HG02970 (cell line): Measurements from ENCODE around the gene MRPL18.
"Not testable (repeated sequence)": the region's sequence is repeated elsewhere in the genome, so short reads cannot be mapped to it uniquely, and the experiment has no call there.

Experiments used
- ATAC-seq: cut with Tn5 transposase; IDR thresholded peaks from one replicate; pipeline ENCODE4 v1.9.1; 2021; ENCODE audit warnings: mild to moderate bottlenecking, moderate library complexity, moderate number of reproducible peaks; ENCODE audit not compliant: unreplicated experiment, low FRiP score

Gene MRPL18

DNA sequence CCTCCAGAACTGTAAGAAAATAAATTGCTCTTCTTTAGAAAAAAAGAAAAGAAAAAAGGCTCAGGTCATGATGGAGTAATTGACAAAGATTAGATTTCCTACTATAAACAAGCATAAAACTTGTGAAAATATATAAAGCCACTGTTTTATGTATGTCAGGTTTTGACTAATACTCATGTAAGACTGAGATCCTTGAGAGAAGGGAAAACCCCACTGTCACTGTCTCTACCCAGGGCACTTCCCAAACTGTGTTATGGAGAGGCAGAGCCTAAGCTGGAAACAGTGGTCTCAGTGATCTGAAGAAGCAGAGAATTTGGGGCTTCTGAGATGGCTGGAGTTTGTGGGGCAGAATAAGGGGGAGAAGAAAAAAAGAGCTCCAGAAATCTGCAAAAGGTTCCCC lies 20.8 kb upstream of the MRPL18 start:
- no peak for ATAC-seq

DNA sequence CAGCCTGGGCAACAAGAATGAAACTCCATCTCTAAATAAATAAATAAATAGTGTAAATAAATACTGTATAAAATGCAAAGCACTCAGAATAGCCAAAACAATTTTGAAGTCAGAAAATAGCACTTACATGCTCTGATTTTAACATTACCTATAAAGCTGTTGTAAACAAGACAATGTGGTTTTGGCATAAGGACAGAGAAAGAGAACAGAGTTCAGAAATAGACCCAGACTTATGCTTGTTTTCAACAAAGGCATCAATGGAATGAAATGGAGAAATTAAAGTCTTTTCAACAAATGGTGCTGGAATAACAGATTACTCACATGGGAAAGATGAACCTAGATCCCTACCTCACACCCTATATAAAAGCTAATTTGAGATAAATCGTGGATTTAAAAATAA lies 18.1 kb upstream of the MRPL18 start:
- ATAC-seq = no peak

GRCh38 chr6:159777240-159777904 lies 12.9 kb upstream of the MRPL18 start:
- ATAC-seq = no peak

GRCh38 chr6:159778131-159778530 lies 12.1 kb upstream of the MRPL18 start:
- no peak for ATAC-seq

DNA sequence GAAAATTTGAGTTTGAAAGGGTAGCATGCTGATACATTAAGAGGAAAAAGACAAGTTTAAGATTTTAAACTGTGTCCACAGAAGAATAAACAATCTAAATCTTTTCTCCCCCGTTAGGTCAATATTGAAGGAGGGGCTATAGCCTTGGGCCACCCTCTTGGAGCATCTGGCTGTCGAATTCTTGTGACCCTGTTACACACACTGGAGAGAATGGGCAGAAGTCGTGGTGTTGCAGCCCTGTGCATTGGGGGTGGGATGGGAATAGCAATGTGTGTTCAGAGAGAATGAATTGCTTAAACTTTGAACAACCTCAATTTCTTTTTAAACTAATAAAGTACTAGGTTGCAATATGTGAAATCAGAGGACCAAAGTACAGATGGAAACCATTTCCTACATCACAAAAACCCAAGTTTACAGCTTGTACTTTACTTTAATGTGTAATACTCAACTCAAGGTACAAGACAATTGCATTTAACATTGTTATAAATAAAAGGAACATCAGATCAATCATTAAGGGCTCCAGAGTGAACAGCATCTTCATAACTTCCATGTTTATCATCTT lies 11.6 kb upstream of the MRPL18 start:
- ATAC-seq = no peak

DNA sequence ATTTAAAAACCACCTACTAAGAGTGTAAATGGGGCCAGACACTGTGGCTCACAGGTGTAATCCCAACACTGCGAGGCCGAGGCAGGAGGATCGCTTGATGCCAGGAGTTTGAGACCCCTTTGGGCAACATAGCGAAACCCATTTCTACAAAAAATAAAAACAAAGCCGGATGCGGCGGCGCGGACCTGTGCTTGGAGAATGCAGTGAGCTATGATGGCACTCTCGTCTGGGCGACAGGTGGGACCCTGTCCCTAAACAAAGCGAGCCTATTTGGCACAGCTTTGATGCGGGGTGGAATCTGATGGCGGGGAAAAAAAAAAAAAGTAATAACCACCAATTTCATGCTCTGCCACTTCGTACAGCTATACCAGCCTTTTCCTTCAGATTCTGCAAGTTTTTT lies 2.0 kb upstream of the MRPL18 start:
- ATAC-seq = no peak

DNA sequence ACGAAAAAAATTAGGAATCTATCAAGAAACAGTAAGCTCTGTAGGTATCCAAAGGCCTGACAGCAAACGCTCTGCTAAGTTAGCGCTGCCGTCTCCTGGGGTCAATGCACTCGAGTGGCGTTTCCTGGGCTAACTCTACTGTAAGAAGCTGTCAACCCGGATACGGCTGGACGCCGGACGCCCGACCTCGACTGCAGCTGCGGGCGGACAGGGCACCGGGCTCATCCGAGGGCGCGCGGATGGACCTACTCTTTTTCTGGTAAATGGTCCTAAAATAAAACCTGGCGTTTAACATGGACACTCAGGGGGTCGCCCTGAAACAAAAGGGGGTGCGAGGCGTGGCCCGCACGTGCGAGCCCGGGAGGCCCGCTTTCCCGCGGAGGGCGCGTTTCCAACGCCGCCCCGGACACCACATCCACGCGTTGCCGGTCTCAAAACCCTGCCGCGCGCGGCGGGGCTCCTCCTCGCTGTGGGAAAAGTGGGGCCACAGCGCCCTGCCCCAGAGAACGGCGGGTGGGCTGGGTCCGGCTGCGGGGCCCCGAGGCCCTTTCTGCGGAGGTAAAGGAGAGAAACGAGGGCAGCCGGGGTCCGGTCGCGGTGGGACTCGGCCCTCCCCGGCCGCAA lies 1.4 kb upstream of the MRPL18 start:
- ATAC-seq = peak; percentile 0

DNA sequence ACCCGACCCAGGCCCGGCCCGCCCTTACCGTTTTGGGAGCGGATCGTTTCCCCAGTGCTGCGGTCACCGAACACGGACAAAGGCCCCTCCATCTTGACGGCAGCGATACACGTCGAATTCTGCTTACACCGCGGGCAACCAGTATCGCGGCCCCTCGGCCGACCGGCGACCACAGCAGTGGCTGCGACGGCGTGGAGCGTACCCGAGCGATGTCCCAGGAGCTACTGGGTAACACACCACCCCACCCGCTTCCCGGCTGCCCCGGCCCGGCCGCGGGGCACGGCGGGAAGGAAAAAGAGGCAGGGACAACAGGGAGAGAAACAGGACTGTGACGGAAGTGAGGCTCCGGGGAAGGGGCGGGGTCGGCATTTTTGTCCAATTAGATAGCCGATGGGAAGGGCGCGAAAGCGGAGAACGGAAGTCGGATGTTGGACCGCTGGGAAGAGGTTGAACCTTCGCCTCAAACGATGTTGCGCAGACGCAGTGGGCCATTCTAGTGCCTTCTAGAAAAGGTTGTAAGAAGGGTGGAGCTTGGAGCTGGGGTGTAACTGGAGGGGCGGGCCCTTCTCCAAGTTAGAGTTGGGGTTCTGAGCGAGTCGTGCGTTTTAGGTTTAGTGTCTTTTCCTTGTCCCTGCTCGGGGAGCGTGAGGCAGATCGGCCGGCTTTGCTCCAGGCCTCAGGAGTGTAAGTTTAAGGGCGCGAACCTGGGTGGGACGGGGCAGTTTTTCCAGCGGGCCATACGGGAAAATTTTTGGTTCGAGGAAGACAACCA lies 704 bp upstream of the MRPL18 start, which contains the start of gene TCP1:
TSS of gene TCP1 (minus strand) at position 226 of the 772 bp plus-strand sequence. CDS start at position 92, 134 bp downstream.
- ATAC-seq = peak; percentile 70

DNA sequence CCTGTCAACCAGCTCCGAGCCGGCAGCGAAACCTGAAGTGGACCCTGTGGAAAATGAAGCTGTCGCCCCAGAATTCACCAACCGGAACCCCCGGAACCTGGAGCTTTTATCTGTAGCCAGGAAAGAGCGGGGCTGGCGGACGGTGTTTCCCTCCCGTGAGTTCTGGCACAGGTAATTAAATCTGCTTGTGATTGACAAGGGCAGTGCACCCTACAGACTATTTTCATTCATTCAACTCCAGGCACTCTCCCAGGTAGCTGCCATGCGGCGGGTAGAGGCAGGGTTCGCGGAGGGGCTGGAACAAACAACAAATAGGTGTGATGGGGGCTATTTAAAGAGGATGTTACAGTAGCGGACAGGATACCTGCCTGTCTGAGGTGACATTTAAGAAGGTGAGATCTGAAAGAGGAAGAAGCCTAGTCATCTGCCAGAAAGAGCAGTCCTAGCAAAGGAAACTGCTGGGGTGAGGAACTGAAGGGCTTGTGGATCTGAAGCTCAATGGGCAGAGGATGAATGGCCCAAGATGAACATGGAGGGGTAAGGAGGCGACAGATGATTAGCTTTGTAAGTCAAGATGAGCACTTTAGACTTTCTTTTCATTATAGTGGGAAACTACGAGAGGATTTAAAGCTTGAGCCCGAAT lies 810 bp downstream of the MRPL18 start:
- no peak for ATAC-seq

DNA sequence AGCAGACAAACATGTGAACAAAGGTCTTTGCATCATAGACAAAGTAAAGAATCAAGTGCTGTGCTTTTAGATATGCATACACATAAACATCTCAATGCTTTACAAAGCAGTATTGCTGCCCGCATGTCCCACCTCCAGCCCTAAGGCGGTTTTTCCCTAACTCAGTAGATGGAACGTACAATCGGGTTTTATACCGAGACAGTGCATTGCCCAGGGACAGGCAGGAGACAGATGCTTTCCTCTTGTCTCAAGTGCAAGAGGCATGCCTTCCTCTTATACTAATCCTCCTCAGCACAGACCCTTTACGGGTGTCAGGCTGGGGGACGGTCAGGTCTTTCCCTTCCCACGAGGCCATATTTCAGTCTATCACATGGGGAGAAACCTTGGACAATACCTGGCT lies 4.7 kb downstream of the MRPL18 start:
- not testable (repeated sequence) for ATAC-seq

DNA sequence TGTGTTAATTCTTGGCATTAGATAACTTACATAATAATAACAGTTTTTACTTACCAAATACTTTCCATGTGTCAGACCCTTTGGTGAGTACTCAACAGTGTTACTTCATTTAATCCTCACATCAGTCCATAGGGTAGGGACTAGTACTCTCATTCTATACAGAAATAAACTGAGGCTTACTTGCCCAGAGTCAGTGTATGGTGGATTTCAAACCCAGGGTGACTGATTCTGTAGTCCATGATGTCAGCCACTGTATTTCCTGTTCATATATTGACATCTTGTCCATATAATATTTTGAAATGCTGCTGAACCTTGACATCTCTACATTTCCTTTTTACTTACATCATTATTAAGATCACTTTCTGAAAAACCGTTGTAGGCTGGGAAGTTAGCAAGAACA lies 7.3 kb downstream of the MRPL18 start:
- ATAC-seq = no peak

DNA sequence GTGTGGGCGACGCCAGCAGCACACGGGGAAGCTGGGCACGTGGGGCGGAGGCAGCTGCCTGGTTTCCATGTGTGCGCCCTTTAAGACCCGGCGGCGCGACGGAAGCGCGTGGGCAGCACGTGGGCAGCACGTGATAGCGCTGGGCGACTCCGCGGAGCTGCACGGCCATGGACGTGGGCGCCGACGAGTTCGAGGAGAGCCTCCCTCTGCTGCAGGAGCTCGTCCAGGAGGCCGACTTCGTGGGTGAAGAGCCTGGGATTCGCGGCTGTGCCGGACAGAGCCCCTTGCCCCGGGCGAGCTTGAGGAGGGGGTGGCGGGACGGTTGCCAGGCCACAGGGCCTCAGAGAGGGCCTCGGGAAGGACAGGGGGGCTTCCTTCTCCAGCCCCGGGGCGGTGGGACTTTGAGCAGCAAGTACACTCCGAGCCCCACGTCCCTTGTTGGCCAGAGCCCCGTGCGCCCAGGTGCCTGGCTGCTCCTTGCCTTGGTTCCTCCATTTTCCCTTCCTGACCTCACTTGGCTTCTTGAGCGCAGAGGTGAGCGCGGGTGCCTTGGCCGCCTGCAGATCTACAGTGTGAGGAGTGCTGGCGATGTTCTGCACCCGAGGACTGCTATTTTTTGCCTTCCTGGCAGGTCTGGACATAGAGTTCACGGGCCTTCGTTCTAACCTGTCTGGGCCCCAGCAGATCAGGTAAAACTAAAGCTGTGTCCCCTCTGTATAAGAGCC lies 10.0 kb downstream of the MRPL18 start, which contains the start of gene PNLDC1:
TSS of gene PNLDC1 (plus strand) at position 136 of the 725 bp plus-strand sequence. CDS start at position 168, 32 bp downstream.
- ATAC-seq = no peak

DNA sequence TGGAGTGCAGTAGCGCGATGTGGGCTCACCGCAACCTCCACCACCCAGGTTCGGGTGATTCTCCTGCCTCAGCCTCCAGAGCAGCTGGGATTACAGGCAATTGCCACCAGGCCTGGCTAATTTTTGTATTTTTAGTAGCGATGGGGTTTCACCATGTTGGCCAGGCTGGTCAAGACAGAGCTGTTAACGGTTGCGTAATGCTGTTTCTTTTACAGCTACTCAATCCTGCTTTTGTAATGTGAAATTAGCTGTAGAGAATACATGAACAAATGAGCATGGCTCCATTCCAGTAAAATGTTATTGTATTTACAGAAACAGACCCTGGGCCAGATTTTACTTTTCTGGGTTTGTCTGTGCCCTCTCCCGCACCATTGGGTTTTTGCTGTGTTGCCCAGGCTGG lies 11.7 kb downstream of the MRPL18 start:
- no peak for ATAC-seq

DNA sequence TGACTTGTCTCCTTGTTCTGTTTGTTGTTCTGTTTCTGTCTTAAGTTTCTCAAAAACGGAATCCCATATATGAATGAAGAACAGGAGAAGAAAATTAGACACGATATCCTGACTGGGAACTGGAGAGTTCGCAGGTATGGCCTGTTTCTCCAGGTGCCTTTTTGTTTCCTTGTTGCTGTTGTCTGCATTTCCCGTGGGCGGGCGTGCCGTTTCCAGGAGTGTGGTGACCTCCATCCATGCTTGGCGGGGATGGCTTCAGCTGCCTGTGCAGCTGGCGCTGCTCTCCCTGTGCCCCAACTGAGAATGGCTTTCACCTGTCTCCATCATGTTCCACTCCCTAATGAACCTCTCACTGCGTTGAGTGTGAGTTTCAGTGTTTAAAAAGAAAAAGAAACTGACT lies 14.2 kb downstream of the MRPL18 start:
- no peak for ATAC-seq

- no peak for ATAC-seq
Observed at GRCh38 chr6:159805440-159806020, 15.3 kb downstream of the MRPL18 start.

DNA sequence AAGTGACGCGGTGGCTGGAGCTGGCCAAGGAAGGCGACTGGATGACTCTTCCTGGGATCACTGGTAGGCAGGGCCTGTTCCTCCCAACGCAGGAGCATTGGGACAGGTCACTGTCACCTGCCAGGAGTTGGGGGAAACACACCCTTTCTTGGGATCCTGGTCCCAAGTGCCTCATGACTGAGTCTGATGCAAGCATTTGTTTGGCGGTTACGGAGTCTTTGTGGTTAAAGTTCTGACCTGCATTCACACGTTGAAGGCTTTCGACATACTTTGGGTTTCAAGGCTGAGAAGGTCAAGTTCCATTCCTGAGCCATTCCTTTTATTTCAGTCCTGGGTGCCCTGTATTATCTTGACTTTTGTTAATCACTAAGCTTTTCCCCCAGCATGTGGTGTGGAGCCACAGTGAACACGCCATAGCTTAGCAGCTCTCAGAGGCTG lies 15.8 kb downstream of the MRPL18 start:
- no peak for ATAC-seq

DNA sequence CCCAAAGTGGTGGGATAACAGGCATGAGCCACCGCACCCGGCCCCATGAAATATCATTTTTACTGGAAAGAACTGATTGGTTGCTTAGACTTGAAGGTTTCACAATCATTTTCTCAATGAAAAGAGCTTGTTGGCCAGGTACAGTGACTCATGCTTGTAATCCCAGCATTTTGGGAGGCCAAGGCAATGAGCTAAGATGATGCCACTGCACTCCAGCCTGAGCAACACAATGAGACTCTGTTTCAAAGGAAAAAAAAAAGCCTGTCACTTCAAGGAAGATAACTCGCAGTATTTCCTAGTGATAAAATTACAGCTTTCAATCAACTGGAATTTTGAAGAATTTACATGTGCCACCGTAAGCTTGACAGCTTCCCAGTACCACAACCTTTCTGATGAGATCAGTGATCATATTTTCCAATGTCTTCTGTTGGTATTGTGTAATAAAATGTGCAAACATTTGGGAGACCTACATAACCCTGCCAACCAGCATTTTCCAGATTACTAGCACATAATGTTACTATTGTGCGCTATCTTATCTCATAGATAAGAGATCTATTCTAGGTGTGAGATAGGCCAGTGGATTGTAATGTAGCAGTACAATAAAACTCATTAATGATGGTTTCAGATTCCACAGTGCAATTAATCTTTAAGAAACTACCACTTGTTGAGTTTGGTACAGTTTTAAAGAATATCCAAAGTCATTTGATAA lies 17.0 kb downstream of the MRPL18 start:
- ATAC-seq = no peak

DNA sequence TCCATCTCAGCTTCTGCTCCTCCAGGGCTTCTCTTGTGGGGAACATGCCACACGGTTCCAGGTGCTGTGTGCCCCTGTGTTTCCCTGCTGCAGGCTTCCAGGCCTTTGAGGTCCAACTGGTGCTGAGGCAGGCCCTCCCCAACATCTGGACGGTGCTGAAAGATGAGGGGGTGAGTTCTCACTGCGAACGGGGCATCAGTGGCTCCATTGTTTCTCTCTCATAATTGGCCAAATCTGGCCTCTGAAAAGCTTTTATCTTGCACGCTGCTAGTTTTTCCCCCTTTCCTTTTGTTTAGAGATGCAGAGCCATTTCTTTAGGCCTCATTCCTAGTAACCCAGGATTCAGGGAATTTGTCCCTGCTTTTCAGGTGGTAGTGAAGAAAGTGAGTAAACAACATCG lies 18.4 kb downstream of the MRPL18 start:
- no peak for ATAC-seq

DNA sequence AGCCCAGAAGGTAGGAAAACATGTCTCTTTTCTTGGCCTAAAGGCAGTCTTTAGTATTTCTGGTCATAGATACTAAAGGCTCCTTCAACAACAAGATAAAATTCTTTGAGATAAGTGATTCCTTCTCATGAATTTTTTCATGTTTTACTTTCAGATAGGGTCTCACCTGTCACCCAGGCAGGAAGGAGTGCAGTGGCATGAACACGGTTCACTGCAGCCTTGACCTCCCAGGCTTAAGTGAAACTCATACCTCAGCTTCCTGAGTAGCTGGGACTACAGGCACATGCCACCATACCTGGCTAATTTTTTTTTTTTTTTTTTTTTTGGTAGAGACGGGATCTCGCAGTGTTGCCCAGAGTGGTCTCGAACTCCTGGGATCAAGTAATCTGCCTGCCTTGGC lies 18.9 kb downstream of the MRPL18 start:
- ATAC-seq = no peak
